GM10248 (cell line): ENCODE data around the gene KCTD17.

ENCODE experiments used
- CTCF ChIA-PET: fragments of 300-600 bp; sonication (Branson Sonifier 250); formaldehyde crosslinking; extraction: SDS; loops from one replicate; lab custom pipeline; 2021; ENCODE audit warnings: antibody characterized with exemption; lab: Yijun Ruan, JAX
- POLR2A ChIA-PET: fragments of 350-650 bp; sonication (Branson Sonifier 250); formaldehyde crosslinking; extraction: SDS; loops from one replicate; lab custom pipeline; 2020; ENCODE audit warnings: antibody characterized with exemption; lab: Yijun Ruan, JAX
- DNase-seq: peaks from one replicate; pipeline ENCODE4 v3.0.0; 2012; ENCODE audit errors: extremely low spot score
- TF ChIP-seq, protein P1 (sequence below): IDR thresholded peaks from 2 replicates; pipeline ENCODE4 v1.5.1; 2012; ENCODE audit warnings: mild to moderate bottlenecking, low read depth; ENCODE audit errors: extremely low read depth, missing control alignments, control extremely low read depth

The KCTD17 gene

DNA sequence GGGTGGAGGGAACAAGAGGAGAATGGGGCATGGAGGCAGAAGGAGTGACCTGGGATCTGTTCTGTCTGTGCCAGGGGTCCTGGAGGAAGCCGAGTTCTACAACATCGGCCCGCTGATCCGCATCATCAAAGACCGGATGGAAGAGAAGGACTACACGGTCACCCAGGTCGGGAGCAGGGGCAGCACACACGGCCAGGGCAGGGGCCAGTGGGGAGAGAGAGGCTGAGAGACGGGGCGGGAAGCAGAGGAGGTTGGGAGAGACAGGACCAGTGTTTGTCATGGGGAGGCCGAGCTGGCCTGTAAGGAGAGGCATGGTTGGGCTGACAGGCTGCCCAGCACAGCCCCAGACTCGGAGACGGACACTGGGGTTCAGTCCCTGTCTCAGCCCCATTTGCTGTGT, 4.7 kb downstream of the KCTD17 start:
- CTCF ChIA-PET, result interaction anchor here (1.6 to 3.5 kb wide), 2 partner anchors 11 to 204 kb away, joined by 3 to 34 read pairs; no protein-coding TSS in a partner anchor
- POLR2A ChIA-PET, result no interaction called here
- no peak for DNase-seq
- TF ChIP-seq, protein P1, sequence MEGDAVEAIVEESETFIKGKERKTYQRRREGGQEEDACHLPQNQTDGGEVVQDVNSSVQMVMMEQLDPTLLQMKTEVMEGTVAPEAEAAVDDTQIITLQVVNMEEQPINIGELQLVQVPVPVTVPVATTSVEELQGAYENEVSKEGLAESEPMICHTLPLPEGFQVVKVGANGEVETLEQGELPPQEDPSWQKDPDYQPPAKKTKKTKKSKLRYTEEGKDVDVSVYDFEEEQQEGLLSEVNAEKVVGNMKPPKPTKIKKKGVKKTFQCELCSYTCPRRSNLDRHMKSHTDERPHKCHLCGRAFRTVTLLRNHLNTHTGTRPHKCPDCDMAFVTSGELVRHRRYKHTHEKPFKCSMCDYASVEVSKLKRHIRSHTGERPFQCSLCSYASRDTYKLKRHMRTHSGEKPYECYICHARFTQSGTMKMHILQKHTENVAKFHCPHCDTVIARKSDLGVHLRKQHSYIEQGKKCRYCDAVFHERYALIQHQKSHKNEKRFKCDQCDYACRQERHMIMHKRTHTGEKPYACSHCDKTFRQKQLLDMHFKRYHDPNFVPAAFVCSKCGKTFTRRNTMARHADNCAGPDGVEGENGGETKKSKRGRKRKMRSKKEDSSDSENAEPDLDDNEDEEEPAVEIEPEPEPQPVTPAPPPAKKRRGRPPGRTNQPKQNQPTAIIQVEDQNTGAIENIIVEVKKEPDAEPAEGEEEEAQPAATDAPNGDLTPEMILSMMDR, result no peak

DNA sequence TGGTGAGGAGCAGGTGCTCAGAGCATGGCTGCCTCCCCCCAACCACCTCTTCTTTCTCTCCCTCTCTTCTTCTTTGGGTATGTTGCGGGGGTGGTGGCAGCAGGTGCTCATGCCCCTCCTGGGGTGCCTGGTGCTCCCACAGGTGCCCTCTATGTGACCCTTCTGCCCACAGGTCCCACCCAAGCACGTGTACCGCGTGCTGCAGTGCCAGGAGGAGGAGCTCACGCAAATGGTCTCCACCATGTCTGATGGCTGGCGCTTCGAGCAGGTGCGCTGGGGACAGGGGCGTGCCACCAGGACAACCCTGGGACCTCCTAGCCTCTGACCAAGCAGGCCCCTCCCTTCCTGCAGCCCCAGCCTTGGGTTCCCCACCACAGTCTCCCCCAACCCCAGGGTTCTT, 5.7 kb downstream of the KCTD17 start:
- no peak for DNase-seq
- CTCF ChIA-PET, result interaction anchor here (1.6 kb wide), 1 partner anchor 203 kb away, joined by 3 read pairs; no protein-coding TSS in a partner anchor
- TF ChIP-seq, protein P1, result no peak
- POLR2A ChIA-PET, result no interaction called here

DNA sequence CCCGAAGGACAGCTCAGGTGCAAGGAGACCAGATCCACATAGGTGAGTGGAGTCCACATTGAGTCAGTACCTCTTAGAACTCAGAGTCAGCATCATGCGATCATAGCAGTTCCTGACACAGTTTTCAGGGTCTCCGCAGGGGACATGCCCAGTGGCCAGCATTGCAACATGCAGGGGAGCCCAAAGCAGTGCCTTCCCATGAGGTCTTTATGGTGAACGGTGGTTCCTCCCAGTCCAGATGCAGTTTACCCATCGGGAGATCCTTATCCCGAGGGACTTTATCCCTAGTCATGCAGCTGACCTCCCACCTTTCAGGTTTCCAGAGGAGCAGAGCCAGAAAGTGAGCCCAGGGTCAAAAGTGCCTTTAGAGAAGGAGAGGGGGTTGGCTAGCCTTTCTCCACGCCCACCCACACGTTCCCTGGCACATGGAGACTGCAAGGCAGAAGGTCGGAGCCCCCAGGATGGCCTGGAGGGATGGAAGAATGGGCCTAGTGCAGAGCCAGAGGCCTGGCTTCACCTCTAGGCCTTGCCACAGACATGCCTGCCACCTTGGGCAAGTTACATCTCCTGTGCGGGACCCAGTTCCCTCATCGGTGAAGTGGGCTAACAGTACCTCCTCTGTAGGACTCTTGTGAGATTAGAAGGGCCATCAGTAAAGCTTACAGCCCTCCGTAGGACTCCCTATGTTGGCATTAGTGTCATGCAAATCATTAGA, 6.4 kb downstream of the KCTD17 start:
- ChIA-PET CTCF (interaction anchor here (2.0 kb wide), 1 partner anchor 13 kb away, joined by 4 read pairs; no protein-coding TSS in a partner anchor), POLR2A (no interaction called here)
- no peak for DNase-seq
- TF ChIP-seq, protein P1, result no peak

DNA sequence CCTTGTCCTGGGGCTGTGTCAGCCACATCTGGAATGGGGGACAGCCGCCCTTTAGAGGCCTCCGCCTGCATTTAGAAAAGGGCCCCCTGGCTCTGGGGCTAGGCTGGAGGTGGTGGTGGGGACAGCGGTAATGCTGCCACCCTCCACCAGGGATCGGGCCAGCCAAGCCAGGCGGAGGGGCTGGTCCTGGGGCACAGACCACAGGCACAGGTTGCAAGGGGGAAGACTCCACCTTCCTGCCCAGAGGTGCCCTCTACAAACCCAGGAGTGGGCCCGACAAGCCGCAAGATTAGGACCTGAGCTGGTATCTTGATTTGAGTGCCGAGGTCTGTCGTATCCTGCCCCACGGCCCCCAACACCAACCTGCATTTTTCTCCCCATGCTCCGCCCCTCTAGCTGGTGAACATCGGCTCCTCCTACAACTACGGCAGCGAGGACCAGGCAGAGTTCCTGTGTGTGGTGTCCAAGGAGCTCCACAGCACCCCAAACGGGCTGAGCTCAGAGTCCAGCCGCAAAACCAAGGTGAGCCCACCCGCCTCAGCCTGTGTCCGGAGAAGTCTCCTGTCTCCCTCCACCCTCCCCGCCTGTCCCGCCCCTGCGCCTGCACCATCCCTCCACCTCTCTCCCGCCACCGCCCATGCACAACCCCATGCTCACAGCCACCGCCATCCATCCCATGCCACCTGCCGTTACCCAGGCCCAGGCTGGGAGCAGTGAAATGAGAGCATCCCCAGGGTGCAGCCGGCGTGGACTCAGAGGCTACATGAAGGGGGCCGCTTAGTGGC, 7.6 kb downstream of the KCTD17 start:
- DNase-seq, result no peak
- POLR2A ChIA-PET, result no interaction called here
- CTCF ChIA-PET, result interaction anchor here (2.0 kb wide), 1 partner anchor 14 kb away, joined by 4 read pairs; no protein-coding TSS in a partner anchor
- TF ChIP-seq, protein P1, result no peak

DNA sequence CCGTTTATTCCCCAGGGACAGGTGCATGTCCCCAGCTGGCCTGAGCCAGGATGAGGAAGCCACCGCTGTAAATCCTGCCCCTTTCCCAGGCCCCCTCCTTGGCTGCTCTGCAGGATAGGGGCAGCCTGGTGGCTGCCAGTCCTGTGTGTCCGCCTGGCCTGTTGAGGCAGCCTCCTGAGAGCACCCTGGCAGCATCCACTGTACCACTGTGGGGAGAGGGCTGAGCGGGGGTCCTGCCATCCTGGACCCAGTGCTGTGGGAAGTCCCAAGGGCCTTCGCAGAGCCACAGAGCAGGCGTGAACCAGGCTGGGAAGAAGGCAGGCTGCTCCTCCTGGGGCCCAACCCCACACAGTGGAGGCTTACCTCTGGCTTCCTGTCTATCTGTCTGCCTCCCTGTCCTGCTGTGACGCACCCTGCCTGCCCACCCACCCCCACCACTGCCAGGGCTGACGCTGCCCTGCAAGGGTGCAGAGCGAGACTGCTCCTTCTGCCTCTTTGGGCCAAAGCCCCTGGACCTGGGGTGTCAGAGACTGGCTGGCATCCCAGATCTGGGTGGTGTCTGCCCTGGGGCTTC, 8.4 kb downstream of the KCTD17 start:
- CTCF ChIA-PET, result interaction anchor here (2.0 to 2.1 kb wide), 2 partner anchors 15 to 17 kb away, joined by 4 to 7 read pairs; no protein-coding TSS in a partner anchor
- POLR2A ChIA-PET, result no interaction called here
- no peak for DNase-seq
- TF ChIP-seq, protein P1, result no peak
